ENCODE measurements around the gene MRPL50.

DNA sequence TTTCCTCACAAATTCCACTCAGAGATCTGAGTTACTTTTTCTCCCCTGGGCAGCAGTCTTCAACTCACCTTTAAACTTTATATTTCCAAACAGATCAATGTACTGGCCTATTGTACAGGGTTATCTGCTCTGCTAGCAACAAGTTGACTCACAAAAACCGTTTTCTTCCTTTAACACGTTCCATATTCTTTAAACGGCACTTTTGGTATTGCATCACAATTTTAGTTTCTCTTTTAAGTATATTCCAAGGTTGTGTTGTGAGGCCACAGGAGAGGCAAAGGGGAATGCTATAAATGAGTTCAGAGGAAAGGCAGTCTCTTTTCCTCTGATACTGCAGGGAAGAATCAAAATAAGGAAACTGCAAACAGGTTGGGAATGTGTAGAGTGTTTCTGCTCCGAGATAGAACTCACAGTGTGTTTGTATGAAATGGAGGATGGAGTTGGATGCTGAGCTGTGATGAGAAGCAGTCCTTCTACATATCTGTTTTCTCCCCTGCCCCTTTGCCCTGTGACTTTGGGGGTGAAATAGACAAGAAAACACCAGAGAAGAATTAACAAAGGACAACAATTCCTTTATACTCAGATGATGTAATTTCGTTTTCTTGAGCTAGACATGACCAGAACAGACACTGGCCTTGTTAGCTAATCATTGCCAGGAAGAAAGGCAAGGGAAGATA is 47.1 kb upstream of the MRPL50 start:
- TF ChIP-seq, protein P1, sequence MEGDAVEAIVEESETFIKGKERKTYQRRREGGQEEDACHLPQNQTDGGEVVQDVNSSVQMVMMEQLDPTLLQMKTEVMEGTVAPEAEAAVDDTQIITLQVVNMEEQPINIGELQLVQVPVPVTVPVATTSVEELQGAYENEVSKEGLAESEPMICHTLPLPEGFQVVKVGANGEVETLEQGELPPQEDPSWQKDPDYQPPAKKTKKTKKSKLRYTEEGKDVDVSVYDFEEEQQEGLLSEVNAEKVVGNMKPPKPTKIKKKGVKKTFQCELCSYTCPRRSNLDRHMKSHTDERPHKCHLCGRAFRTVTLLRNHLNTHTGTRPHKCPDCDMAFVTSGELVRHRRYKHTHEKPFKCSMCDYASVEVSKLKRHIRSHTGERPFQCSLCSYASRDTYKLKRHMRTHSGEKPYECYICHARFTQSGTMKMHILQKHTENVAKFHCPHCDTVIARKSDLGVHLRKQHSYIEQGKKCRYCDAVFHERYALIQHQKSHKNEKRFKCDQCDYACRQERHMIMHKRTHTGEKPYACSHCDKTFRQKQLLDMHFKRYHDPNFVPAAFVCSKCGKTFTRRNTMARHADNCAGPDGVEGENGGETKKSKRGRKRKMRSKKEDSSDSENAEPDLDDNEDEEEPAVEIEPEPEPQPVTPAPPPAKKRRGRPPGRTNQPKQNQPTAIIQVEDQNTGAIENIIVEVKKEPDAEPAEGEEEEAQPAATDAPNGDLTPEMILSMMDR (IDR thresholded peaks at IDR 0.05; ENCODE audit: insufficient read depth, low read length, poor library complexity, severe bottlenecking): no peak
- TF ChIP-seq EZH2phosphoT487 (conservative IDR thresholded peaks at IDR 0.05; ENCODE audit: low read length): no peak

All from SU-DHL-6 (cell line).